Mesodermal cell (in vitro differentiated cells): ENCODE results near the gene ADAMTS17.

ENCODE experiments used
- H3K27ac ChIP-seq: 2 replicates; pipeline ENCODE4 v1.7.0; 2013; ENCODE audit warnings: mild to moderate bottlenecking, low read depth, low read length, moderate library complexity; ENCODE audit not compliant: severe bottlenecking
- H3K36me3 ChIP-seq: 2 replicates; pipeline ENCODE4 v1.7.1; 2013; ENCODE audit warnings: mild to moderate bottlenecking, low read length, moderate library complexity; ENCODE audit not compliant: control insufficient read depth, insufficient read depth
- H3K4me1 ChIP-seq: one replicate; pipeline ENCODE4 v1.7.1; 2013; ENCODE audit warnings: mild to moderate bottlenecking, low read length; ENCODE audit not compliant: insufficient read depth, control insufficient read depth, poor library complexity, severe bottlenecking
- H3K4me3 ChIP-seq: 2 replicates; pipeline ENCODE4 v1.7.0; 2013; ENCODE audit warnings: low read length, control low read depth, mild to moderate bottlenecking; ENCODE audit not compliant: insufficient read depth, poor library complexity, severe bottlenecking; ENCODE audit errors: extremely low read depth
- H3K9me3 ChIP-seq: 2 replicates; pipeline ENCODE4 v1.7.1; 2013; ENCODE audit warnings: mild to moderate bottlenecking, low read length, moderate library complexity; ENCODE audit not compliant: control insufficient read depth
- WGBS, 2 experiments: methylation state at CpG; one replicate each; pipeline ENCODE4 v1.1.5; 2013; ENCODE audit warnings: missing lambda C conversion rate in 2 of 2; ENCODE audit not compliant: insufficient coverage in 2 of 2; 5-methylcytosine and 5-hydroxymethylcytosine counted together

Gene ADAMTS17

GRCh38 chr15:100192097-100193080, 149.4 kb downstream of the ADAMTS17 start:
- 90 to 93% methylated on average over 11 to 12 of the region's 14 CpGs for WGBS, 2 experiments
- H3K9me3 ChIP-seq = no peaks in the 10 kb centered on the region
- no peaks in the 10 kb centered on the region for H3K36me3 ChIP-seq
- H3K4me3 ChIP-seq = no peak overlapping the region
- H3K4me1 ChIP-seq = peaks cover 3% of the 10 kb centered on the region
- no peak overlapping the region for H3K27ac ChIP-seq

- Histone ChIP-seq H3K27ac (no peak overlapping the region), H3K9me3 (no peaks in the 10 kb centered on the region), H3K4me3 (no peak overlapping the region), H3K36me3 (no peaks in the 10 kb centered on the region), H3K4me1 (peaks cover 3% of the 10 kb centered on the region)
- 77 to 79% methylated on average over 8 of the region's 8 CpGs for WGBS, 2 experiments
Measured at GRCh38 chr15:100191161-100191560, 150.6 kb downstream of the ADAMTS17 start.

GRCh38 chr15:100190675-100191074, 151.1 kb downstream of the ADAMTS17 start:
- WGBS, 2 experiments = 96 to 100% methylated on average over 6 to 8 of the region's 8 CpGs
- H3K36me3 ChIP-seq = no peaks in the 10 kb centered on the region
- no peak overlapping the region for H3K27ac ChIP-seq
- H3K4me3 ChIP-seq = no peak overlapping the region
- no peaks in the 10 kb centered on the region for H3K9me3 ChIP-seq
- H3K4me1 ChIP-seq = peaks cover 3% of the 10 kb centered on the region

GRCh38 chr15:100189849-100190248, 151.9 kb downstream of the ADAMTS17 start:
- Histone ChIP-seq H3K4me1 (peaks cover 3% of the 10 kb centered on the region), H3K27ac (no peak overlapping the region), H3K36me3 (no peaks in the 10 kb centered on the region), H3K4me3 (no peak overlapping the region), H3K9me3 (no peaks in the 10 kb centered on the region)
- WGBS, 2 experiments = 84 to 94% methylated on average over 3 of the region's 4 CpGs

GRCh38 chr15:100189319-100189718, 152.5 kb downstream of the ADAMTS17 start:
- no peaks in the 10 kb centered on the region for H3K36me3 ChIP-seq
- no peaks in the 10 kb centered on the region for H3K4me1 ChIP-seq
- 91 to 95% methylated on average over 6 of the region's 6 CpGs for WGBS, 2 experiments
- H3K9me3 ChIP-seq = no peaks in the 10 kb centered on the region
- no peak overlapping the region for H3K4me3 ChIP-seq
- no peak overlapping the region for H3K27ac ChIP-seq

- no peak overlapping the region for H3K27ac ChIP-seq
- WGBS, 2 experiments = 99% methylated on average over 6 to 7 of the region's 8 CpGs
Measured at GRCh38 chr15:100187677-100188076, 154.1 kb downstream of the ADAMTS17 start.

GRCh38 chr15:100186960-100187359, 154.8 kb downstream of the ADAMTS17 start:
- Histone ChIP-seq H3K36me3 (no peaks in the 10 kb centered on the region), H3K4me1 (no peaks in the 10 kb centered on the region), H3K9me3 (no peaks in the 10 kb centered on the region), H3K27ac (no peak overlapping the region), H3K4me3 (no peak overlapping the region)
- WGBS, 2 experiments = 86 to 97% methylated on average over 5 of the region's 6 CpGs

More at GRCh38 chr15:100187677-100188076, 154.1 kb downstream of the ADAMTS17 start:
- Histone ChIP-seq H3K4me3 (no peak overlapping the region), H3K9me3 (no peaks in the 10 kb centered on the region), H3K36me3 (no peaks in the 10 kb centered on the region), H3K4me1 (no peaks in the 10 kb centered on the region)

GRCh38 chr15:100186366-100186765, 155.4 kb downstream of the ADAMTS17 start:
- Histone ChIP-seq H3K4me3 (no peak overlapping the region), H3K27ac (no peak overlapping the region), H3K4me1 (no peaks in the 10 kb centered on the region), H3K9me3 (no peaks in the 10 kb centered on the region), H3K36me3 (no peaks in the 10 kb centered on the region)
- 90 to 95% methylated on average over 3 to 5 of the region's 5 CpGs for WGBS, 2 experiments

- Histone ChIP-seq H3K9me3 (no peaks in the 10 kb centered on the region), H3K36me3 (no peaks in the 10 kb centered on the region), H3K4me3 (no peak overlapping the region), H3K27ac (no peak overlapping the region), H3K4me1 (no peaks in the 10 kb centered on the region)
- 100% methylated on average over 1 of the region's 4 CpGs for WGBS, 2 experiments
Measured at GRCh38 chr15:100183921-100184495, 157.8 kb downstream of the ADAMTS17 start.

- Histone ChIP-seq H3K4me1 (no peaks in the 10 kb centered on the region), H3K4me3 (no peak overlapping the region), H3K27ac (no peak overlapping the region), H3K36me3 (no peaks in the 10 kb centered on the region), H3K9me3 (no peaks in the 10 kb centered on the region)
- 94 to 100% methylated on average over 2 of the region's 2 CpGs for WGBS, 2 experiments
Measured at GRCh38 chr15:100180921-100181320, 160.9 kb downstream of the ADAMTS17 start.
